HG03196 (cell line): ENCODE results near the gene LASP1.
"Not testable (repeated sequence)": the region's sequence is repeated elsewhere in the genome, so short reads cannot be mapped to it uniquely, and the experiment has no call there.

Source experiments
- ATAC-seq: cut with Tn5 transposase; IDR thresholded peaks from one replicate; pipeline ENCODE4 v1.9.1; 2021; ENCODE audit not compliant: unreplicated experiment

The LASP1 gene

GRCh38 chr17:38869526-38870258 lies at the start of gene LASP1:
LASP1 (plus strand) TSS chr17:38870058; CDS start chr17:38870190, 132 bp downstream.
- ATAC-seq = peak; percentile 39

- ATAC-seq = peak; percentile 85
These were observed 44.7 kb upstream of the LASP1 start, which contains the start of gene CWC25 for GRCh38 chr17:38824899-38825761. CWC25 (minus strand) TSS chr17:38825321; CDS start chr17:38825183, 138 bp downstream.

- no peak for ATAC-seq
These were observed 44.1 kb upstream of the LASP1 start for GRCh38 chr17:38825762-38826247.

- no peak for ATAC-seq
These were observed 25.5 kb upstream of the LASP1 start for GRCh38 chr17:38844261-38844757.

GRCh38 chr17:38848557-38848891 lies 21.3 kb upstream of the LASP1 start:
- ATAC-seq = no peak

- no peak for ATAC-seq
These were observed 20.8 kb upstream of the LASP1 start for GRCh38 chr17:38848939-38849605.

GRCh38 chr17:38850374-38850773 lies 19.5 kb upstream of the LASP1 start:
- no peak for ATAC-seq

- no peak for ATAC-seq
These were observed 18.4 kb upstream of the LASP1 start for GRCh38 chr17:38851434-38851833.

GRCh38 chr17:38852771-38853291 lies 17.0 kb upstream of the LASP1 start:
- peak; percentile 3 for ATAC-seq

GRCh38 chr17:38853292-38854219 lies 16.3 kb upstream of the LASP1 start, which contains the start of gene RPL23:
RPL23 (minus strand) TSS chr17:38853721; CDS start chr17:38853710, 11 bp downstream.
- peak; percentile 86 for ATAC-seq

- not testable (repeated sequence) for ATAC-seq
These were observed 14.7 kb upstream of the LASP1 start for GRCh38 chr17:38855101-38855714.

GRCh38 chr17:38857271-38857670 lies 12.6 kb upstream of the LASP1 start:
- ATAC-seq = no peak

- no peak for ATAC-seq
These were observed 8.4 kb upstream of the LASP1 start for GRCh38 chr17:38861399-38861843.

- ATAC-seq = no peak
These were observed 5.0 kb upstream of the LASP1 start for GRCh38 chr17:38864636-38865398.

- ATAC-seq = no peak
These were observed 2.5 kb upstream of the LASP1 start for GRCh38 chr17:38867179-38867967.

GRCh38 chr17:38867968-38868816 lies 1.7 kb upstream of the LASP1 start:
- ATAC-seq = no peak
